Measurements from ENCODE around the gene RAPGEF4. TPM values are rescaled to one million over a fixed set of nuclear protein-coding genes. Genes with fewer than 3 reads are reported as not detected.

The RAPGEF4 gene
- total and polyA plus RNA-seq, 2 of the 8 experiments (the other 6 are each of a cell fraction or from before 2014, with no cell fraction given): 1.2 to 2.6 TPM

DNA sequence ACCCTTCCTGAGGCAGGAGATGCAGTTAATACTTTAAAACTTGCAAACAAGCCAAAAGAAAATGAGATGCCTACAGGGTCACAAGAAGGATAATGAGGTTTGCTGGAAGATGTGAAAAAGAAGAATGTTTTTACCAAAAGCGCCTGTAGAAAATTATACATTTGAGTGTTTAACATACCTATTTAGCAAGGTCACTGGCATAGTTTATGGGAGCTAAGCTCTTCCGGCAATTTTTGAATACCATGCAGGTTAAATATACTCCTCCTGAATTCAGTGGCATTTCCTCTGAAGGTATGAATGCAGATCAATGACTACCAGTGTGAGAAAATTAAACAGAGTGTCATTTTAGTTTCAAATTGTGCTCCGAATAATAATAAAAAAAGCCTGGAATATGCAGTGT is 318.8 kb downstream of the RAPGEF4 start (continued):
- TF ChIP-seq, protein P1, sequence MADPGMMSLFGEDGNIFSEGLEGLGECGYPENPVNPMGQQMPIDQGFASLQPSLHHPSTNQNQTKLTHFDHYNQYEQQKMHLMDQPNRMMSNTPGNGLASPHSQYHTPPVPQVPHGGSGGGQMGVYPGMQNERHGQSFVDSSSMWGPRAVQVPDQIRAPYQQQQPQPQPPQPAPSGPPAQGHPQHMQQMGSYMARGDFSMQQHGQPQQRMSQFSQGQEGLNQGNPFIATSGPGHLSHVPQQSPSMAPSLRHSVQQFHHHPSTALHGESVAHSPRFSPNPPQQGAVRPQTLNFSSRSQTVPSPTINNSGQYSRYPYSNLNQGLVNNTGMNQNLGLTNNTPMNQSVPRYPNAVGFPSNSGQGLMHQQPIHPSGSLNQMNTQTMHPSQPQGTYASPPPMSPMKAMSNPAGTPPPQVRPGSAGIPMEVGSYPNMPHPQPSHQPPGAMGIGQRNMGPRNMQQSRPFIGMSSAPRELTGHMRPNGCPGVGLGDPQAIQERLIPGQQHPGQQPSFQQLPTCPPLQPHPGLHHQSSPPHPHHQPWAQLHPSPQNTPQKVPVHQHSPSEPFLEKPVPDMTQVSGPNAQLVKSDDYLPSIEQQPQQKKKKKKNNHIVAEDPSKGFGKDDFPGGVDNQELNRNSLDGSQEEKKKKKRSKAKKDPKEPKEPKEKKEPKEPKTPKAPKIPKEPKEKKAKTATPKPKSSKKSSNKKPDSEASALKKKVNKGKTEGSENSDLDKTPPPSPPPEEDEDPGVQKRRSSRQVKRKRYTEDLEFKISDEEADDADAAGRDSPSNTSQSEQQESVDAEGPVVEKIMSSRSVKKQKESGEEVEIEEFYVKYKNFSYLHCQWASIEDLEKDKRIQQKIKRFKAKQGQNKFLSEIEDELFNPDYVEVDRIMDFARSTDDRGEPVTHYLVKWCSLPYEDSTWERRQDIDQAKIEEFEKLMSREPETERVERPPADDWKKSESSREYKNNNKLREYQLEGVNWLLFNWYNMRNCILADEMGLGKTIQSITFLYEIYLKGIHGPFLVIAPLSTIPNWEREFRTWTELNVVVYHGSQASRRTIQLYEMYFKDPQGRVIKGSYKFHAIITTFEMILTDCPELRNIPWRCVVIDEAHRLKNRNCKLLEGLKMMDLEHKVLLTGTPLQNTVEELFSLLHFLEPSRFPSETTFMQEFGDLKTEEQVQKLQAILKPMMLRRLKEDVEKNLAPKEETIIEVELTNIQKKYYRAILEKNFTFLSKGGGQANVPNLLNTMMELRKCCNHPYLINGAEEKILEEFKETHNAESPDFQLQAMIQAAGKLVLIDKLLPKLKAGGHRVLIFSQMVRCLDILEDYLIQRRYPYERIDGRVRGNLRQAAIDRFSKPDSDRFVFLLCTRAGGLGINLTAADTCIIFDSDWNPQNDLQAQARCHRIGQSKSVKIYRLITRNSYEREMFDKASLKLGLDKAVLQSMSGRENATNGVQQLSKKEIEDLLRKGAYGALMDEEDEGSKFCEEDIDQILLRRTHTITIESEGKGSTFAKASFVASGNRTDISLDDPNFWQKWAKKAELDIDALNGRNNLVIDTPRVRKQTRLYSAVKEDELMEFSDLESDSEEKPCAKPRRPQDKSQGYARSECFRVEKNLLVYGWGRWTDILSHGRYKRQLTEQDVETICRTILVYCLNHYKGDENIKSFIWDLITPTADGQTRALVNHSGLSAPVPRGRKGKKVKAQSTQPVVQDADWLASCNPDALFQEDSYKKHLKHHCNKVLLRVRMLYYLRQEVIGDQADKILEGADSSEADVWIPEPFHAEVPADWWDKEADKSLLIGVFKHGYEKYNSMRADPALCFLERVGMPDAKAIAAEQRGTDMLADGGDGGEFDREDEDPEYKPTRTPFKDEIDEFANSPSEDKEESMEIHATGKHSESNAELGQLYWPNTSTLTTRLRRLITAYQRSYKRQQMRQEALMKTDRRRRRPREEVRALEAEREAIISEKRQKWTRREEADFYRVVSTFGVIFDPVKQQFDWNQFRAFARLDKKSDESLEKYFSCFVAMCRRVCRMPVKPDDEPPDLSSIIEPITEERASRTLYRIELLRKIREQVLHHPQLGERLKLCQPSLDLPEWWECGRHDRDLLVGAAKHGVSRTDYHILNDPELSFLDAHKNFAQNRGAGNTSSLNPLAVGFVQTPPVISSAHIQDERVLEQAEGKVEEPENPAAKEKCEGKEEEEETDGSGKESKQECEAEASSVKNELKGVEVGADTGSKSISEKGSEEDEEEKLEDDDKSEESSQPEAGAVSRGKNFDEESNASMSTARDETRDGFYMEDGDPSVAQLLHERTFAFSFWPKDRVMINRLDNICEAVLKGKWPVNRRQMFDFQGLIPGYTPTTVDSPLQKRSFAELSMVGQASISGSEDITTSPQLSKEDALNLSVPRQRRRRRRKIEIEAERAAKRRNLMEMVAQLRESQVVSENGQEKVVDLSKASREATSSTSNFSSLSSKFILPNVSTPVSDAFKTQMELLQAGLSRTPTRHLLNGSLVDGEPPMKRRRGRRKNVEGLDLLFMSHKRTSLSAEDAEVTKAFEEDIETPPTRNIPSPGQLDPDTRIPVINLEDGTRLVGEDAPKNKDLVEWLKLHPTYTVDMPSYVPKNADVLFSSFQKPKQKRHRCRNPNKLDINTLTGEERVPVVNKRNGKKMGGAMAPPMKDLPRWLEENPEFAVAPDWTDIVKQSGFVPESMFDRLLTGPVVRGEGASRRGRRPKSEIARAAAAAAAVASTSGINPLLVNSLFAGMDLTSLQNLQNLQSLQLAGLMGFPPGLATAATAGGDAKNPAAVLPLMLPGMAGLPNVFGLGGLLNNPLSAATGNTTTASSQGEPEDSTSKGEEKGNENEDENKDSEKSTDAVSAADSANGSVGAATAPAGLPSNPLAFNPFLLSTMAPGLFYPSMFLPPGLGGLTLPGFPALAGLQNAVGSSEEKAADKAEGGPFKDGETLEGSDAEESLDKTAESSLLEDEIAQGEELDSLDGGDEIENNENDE (IDR thresholded peaks at IDR 0.05; ENCODE audit: insufficient replicate concordance, low read length): no peak
- TF ChIP-seq TCF12 (IDR thresholded peaks at IDR 0.05; ENCODE audit: low read depth, low read length) (no peak), CHD1 (IDR thresholded peaks at IDR 0.05; ENCODE audit: low read depth, low read length) (no peak), KDM5A (IDR thresholded peaks at IDR 0.05; ENCODE audit: low read length) (no peak), CTBP2 (IDR thresholded peaks at IDR 0.05; ENCODE audit: borderline replicate concordance, insufficient read depth, insufficient read length, low read length) (no peak), SP2 (IDR thresholded peaks at IDR 0.05; ENCODE audit: low read length) (no peak), RXRA (IDR thresholded peaks at IDR 0.05; ENCODE audit: insufficient read depth, low read depth, low read length) (no peak), NRF1 (IDR thresholded peaks at IDR 0.05; ENCODE audit: low read depth, low read length) (no peak), ZNF274 (IDR thresholded peaks at IDR 0.05; ENCODE audit: borderline replicate concordance, extremely low read depth, low read length) (no peak)
- TF ChIP-seq, protein P2, sequence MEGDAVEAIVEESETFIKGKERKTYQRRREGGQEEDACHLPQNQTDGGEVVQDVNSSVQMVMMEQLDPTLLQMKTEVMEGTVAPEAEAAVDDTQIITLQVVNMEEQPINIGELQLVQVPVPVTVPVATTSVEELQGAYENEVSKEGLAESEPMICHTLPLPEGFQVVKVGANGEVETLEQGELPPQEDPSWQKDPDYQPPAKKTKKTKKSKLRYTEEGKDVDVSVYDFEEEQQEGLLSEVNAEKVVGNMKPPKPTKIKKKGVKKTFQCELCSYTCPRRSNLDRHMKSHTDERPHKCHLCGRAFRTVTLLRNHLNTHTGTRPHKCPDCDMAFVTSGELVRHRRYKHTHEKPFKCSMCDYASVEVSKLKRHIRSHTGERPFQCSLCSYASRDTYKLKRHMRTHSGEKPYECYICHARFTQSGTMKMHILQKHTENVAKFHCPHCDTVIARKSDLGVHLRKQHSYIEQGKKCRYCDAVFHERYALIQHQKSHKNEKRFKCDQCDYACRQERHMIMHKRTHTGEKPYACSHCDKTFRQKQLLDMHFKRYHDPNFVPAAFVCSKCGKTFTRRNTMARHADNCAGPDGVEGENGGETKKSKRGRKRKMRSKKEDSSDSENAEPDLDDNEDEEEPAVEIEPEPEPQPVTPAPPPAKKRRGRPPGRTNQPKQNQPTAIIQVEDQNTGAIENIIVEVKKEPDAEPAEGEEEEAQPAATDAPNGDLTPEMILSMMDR (IDR thresholded peaks at IDR 0.05; ENCODE audit: control extremely low read depth in 1 of 3, insufficient read depth in 1 of 3, low read depth in 1 of 3, low read length in 3 of 3): no peak

Measured in H1 (cell line).